ENCODE measurements around the gene PRRX2.

- TF ChIP-seq CTCF (IDR thresholded peaks at IDR 0.05; ENCODE audit: low read depth, low read length, poor library complexity, severe bottlenecking) (no peak), EZH2phosphoT487 (IDR thresholded peaks at IDR 0.05; ENCODE audit: borderline replicate concordance, low read length) (no peak)
These were observed 96.0 kb downstream of the PRRX2 start for GRCh38 chr9:129761293-129761900.

All from DOHH2 (cell line).